IMR-90 (cell line): ENCODE data around the gene CTNNA2. TPM values are rescaled to one million over a fixed set of nuclear protein-coding genes. Genes with fewer than 3 reads are reported as not detected.

Experiments
- ATAC-seq: fragments of 200-7000 bp; cut with Tn5 transposase; 2 replicates; pipeline ENCODE4 v1.9.1; 2020; ENCODE audit warnings: low read depth, mild to moderate bottlenecking, moderate library complexity
- BruUV-seq: library from RNA; stranded (reverse); fragments of 400-500 nt; replicated peaks from 2 replicates; lab custom pipeline; 2021; lab: Mats Ljungman, UMichigan
- CTCF ChIA-PET: fragments of 300-600 bp; formaldehyde crosslinking; extraction: SDS; loops from one replicate; lab custom pipeline; 2021; ENCODE audit warnings: antibody characterized with exemption; lab: Yijun Ruan, JAX
- POLR2A ChIA-PET: fragments of 300-600 bp; sonication (Branson Sonifier 250); formaldehyde crosslinking; loops from one replicate; lab custom pipeline; 2022; ENCODE audit warnings: antibody characterized with exemption; ENCODE audit not compliant: unreplicated experiment; lab: Charles Lee
- DNase-seq: peaks from one replicate; pipeline ENCODE4 v3.0.0; 2013
- H2AFZ ChIP-seq: replicated peaks from 2 replicates; pipeline ENCODE3; 2013; ENCODE audit warnings: low read length, mild to moderate bottlenecking; ENCODE audit not compliant: poor library complexity
- H2AK5ac ChIP-seq: 2 replicates; pipeline ENCODE4 v1.6.1; 2013; ENCODE audit warnings: low read depth, low read length, inconsistent platforms
- H2AK9ac ChIP-seq: replicated peaks from 2 replicates; pipeline ENCODE3; 2013; ENCODE audit warnings: mild to moderate bottlenecking, low read depth, low read length, moderate library complexity; ENCODE audit not compliant: poor library complexity
- H2BK120ac ChIP-seq: 2 replicates; pipeline ENCODE4 v1.6.1; 2013; ENCODE audit warnings: low read depth, low read length, inconsistent platforms
- H2BK15ac ChIP-seq: 3 replicates; pipeline ENCODE4 v1.6.1; 2013; ENCODE audit warnings: low read depth, low read length, inconsistent platforms
- H2BK20ac ChIP-seq: 2 replicates; pipeline ENCODE4 v1.6.1; 2013; ENCODE audit warnings: low read depth, mild to moderate bottlenecking, inconsistent platforms, low read length, moderate library complexity
- H2BK5ac ChIP-seq: 2 replicates; pipeline ENCODE4 v1.6.1; 2013; ENCODE audit warnings: mild to moderate bottlenecking, low read depth, low read length, inconsistent platforms; ENCODE audit not compliant: poor library complexity, severe bottlenecking
- H3K14ac ChIP-seq: replicated peaks from 2 replicates; pipeline ENCODE4 v1.6.1; 2013; ENCODE audit warnings: low read depth, low read length, inconsistent platforms
- H3K18ac ChIP-seq: 2 replicates; pipeline ENCODE4 v1.6.1; 2013; ENCODE audit warnings: low read depth, low read length, control low read depth
- H3K23ac ChIP-seq: 2 replicates; pipeline ENCODE4 v1.6.1; 2013; ENCODE audit warnings: low read depth, low read length, inconsistent platforms
- H3K27ac ChIP-seq: 2 replicates; pipeline ENCODE4 v1.5.1; 2013; ENCODE audit warnings: mild to moderate bottlenecking, control low read depth, low read length; ENCODE audit not compliant: insufficient read depth
- H3K27me3 ChIP-seq: 2 replicates; pipeline ENCODE4 v1.6.1; 2013; ENCODE audit warnings: low read length; ENCODE audit not compliant: control insufficient read depth, insufficient read depth
- H3K36me3 ChIP-seq: 2 replicates; pipeline ENCODE4 v1.6.1; 2013; ENCODE audit warnings: low read length, mixed read lengths; ENCODE audit not compliant: control insufficient read depth, insufficient read depth
- H3K4ac ChIP-seq: 2 replicates; pipeline ENCODE4 v1.6.1; 2013; ENCODE audit warnings: low read depth, low read length, inconsistent platforms
- H3K4me1 ChIP-seq: 2 replicates; pipeline ENCODE4 v1.6.1; 2013; ENCODE audit warnings: low read length, mixed read lengths; ENCODE audit not compliant: control insufficient read depth, insufficient read depth
- H3K4me2 ChIP-seq: 2 replicates; pipeline ENCODE4 v1.6.1; 2013; ENCODE audit warnings: low read depth, mild to moderate bottlenecking, control low read depth, low read length, moderate library complexity
- H3K4me3 ChIP-seq: 2 replicates; pipeline ENCODE4 v1.5.1; 2013; ENCODE audit warnings: low read depth, mild to moderate bottlenecking, control low read depth, low read length, moderate library complexity; ENCODE audit not compliant: insufficient read depth
- H3K56ac ChIP-seq: 2 replicates; pipeline ENCODE4 v1.6.1; 2013; ENCODE audit warnings: low read length, inconsistent platforms; ENCODE audit not compliant: insufficient read depth; ENCODE audit errors: extremely low read depth
- H3K79me1 ChIP-seq, 2 experiments: 2 replicates each; pipeline ENCODE4 v1.6.1; 2013; ENCODE audit warnings: low read length in 2 of 2, inconsistent platforms in 1 of 2, low read depth in 1 of 2
- H3K9ac ChIP-seq: 2 replicates; pipeline ENCODE4 v1.6.1; 2013; ENCODE audit warnings: low read depth, low read length, control low read depth
- H3K9me1 ChIP-seq: 2 replicates; pipeline ENCODE4 v1.6.1; 2013; ENCODE audit warnings: low read length, inconsistent platforms; ENCODE audit not compliant: insufficient read depth
- H3K9me3 ChIP-seq: 2 replicates; pipeline ENCODE4 v1.6.1; 2013; ENCODE audit warnings: low read length; ENCODE audit not compliant: control insufficient read depth, insufficient read depth
- H4K20me1 ChIP-seq: 2 replicates; pipeline ENCODE4 v1.6.1; 2013; ENCODE audit warnings: low read length, inconsistent platforms; ENCODE audit not compliant: insufficient read depth
- H4K5ac ChIP-seq: 2 replicates; pipeline ENCODE4 v1.6.1; 2013; ENCODE audit warnings: mild to moderate bottlenecking, low read depth, low read length, control low read depth
- H4K8ac ChIP-seq, 2 experiments: 2 replicates each; pipeline ENCODE4 v1.6.1; 2013; ENCODE audit warnings: low read depth in 2 of 2, low read length in 2 of 2, control low read depth in 1 of 2, inconsistent platforms in 1 of 2
- H4K91ac ChIP-seq: 2 replicates; pipeline ENCODE4 v1.6.1; 2013; ENCODE audit warnings: low read depth, low read length, inconsistent platforms; ENCODE audit not compliant: insufficient read depth
- BHLHE40 ChIP-seq: fragments of 150-350 bp; IDR thresholded peaks from 2 replicates; pipeline ENCODE4 v1.6.1; 2016; ENCODE audit warnings: mild to moderate bottlenecking, low read depth, low read length
- FOS ChIP-seq: fragments of 150-350 bp; IDR thresholded peaks from 2 replicates; pipeline ENCODE4 v1.6.1; 2016; ENCODE audit warnings: low read depth, low read length
- NFE2L2 ChIP-seq: fragments of 150-350 bp; IDR thresholded peaks from 2 replicates; pipeline ENCODE4 v1.6.1; 2016; ENCODE audit warnings: low read depth, mild to moderate bottlenecking, low read length
- RCOR1 ChIP-seq: IDR thresholded peaks from 2 replicates; pipeline ENCODE4 v1.6.1; 2012; ENCODE audit warnings: mild to moderate bottlenecking, low read length, improper control_type of control experiment; ENCODE audit not compliant: insufficient replicate concordance
- RFX5 ChIP-seq: IDR thresholded peaks from 2 replicates; pipeline ENCODE4 v1.8.0; 2012; ENCODE audit warnings: low read depth, mild to moderate bottlenecking, low read length, moderate library complexity
- SMC3 ChIP-seq: fragments of 150-350 bp; IDR thresholded peaks from 2 replicates; pipeline ENCODE4 v1.6.1; 2016; ENCODE audit warnings: low read depth, mild to moderate bottlenecking, antibody characterized with exemption, low read length, moderate library complexity
- WGBS, 2 experiments: methylation state at CpG; one replicate each; pipeline versions ENCODE4 v1.1.5 to v1.1.7; 2013; ENCODE audit warnings: missing lambda C conversion rate in 2 of 2; ENCODE audit not compliant: insufficient read length in 1 of 2; ENCODE audit errors: extremely low coverage in 2 of 2; 5-methylcytosine and 5-hydroxymethylcytosine counted together
- dilution Hi-C: fragments of 300-500 bp; cut with HindIII; formaldehyde crosslinking; loops from one replicate; pipeline ENCODE4 v1.14.3; 2018; ENCODE audit warnings: low sequenced_read_pairs; ENCODE audit not compliant: unreplicated experiment
- in situ Hi-C: fragments of 300-500 bp; cut with MboI; formaldehyde crosslinking; loops from 3 replicates; pipeline ENCODE4 v1.14.3; 2019; ENCODE audit warnings: low sequenced_read_pairs, inconsistent platforms, mixed read lengths
- intact Hi-C: fragments of 100-400 bp; cut with micrococcal nuclease; formaldehyde crosslinking; loops from 2 replicates; pipeline ENCODE4 v1.10.0; 2022
- polyA plus RNA-seq, 3 experiments: library from polyadenylated mRNA; depleted of rRNA; stranded (reverse); fragments of >200 nt; gene quantifications; 2 replicates each; pipeline ENCODE4 v1.2.3, GENCODE V29; 2012; ENCODE audit warnings: low replicate concordance in 1 of 3
- total RNA-seq: library from RNA; depleted of rRNA; stranded (reverse); fragments of >200 nt; gene quantifications from 2 replicates; pipeline ENCODE4 v1.2.3, GENCODE V29; 2012
- TF ChIP-seq, protein P1 (sequence below): fragments of 150-350 bp; IDR thresholded peaks from 2 replicates; pipeline ENCODE4 v1.6.1; 2017; ENCODE audit warnings: mild to moderate bottlenecking, antibody characterized with exemption, low read length, low read depth
- TF ChIP-seq, protein P2 (sequence below): conservative IDR thresholded peaks from 2 replicates; pipeline ENCODE4 v1.5.1; 2012; ENCODE audit warnings: mild to moderate bottlenecking, low read depth, low read length, improper control_type of control experiment

CTNNA2 gene
- total and polyA plus RNA-seq, 2 of the 4 experiments (the other 2 are of a cell fraction) = not detected

DNA sequence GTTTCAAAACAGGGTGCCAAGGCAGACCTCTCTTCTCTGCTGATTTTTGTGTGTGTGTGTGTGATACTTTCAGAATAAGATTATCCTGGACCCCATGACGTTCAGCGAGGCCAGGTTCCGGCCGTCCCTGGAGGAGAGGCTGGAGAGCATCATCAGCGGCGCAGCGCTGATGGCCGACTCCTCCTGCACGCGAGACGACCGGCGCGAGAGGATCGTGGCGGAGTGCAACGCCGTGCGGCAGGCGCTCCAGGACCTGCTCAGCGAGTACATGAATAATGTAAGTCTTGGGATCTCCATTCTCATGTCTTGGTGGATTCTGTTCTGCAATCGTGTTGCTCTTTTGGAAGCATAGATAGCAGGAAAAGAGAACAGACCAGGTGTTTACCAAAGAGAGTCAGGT lies 396.7 kb downstream of the CTNNA2 start:
- Histone ChIP-seq H3K9me1 (no peaks in the 10 kb centered on the region), H3K56ac (no peak overlapping the region), H4K5ac (no peak overlapping the region), H3K27me3 (no peaks in the 10 kb centered on the region), H3K27ac (no peak overlapping the region), H3K4me2 (no peak overlapping the region), H2BK20ac (no peak overlapping the region), H3K4ac (no peak overlapping the region), H3K4me3 (no peak overlapping the region), H2AK9ac (no peak overlapping the region), H4K8ac (no peak overlapping the region), H3K9ac (no peak overlapping the region), H2BK120ac (no peak overlapping the region), H4K91ac (no peak overlapping the region), H3K9me3 (no peaks in the 10 kb centered on the region), H2AFZ (no peak overlapping the region), H3K4me1 (no peaks in the 10 kb centered on the region), H2AK5ac (no peak overlapping the region), H2BK15ac (no peak overlapping the region), H3K18ac (no peak overlapping the region), H3K23ac (no peak overlapping the region), H2BK5ac (no peak overlapping the region), H3K79me1 (no peaks in the 10 kb centered on the region), H3K36me3 (no peaks in the 10 kb centered on the region), H4K20me1 (no peaks in the 10 kb centered on the region), H3K14ac (no peak overlapping the region)
- intact Hi-C loops = no loop called here
- ChIA-PET POLR2A (no interaction called here), CTCF (interaction anchor here (0.9 kb wide), 1 partner anchor 12 kb away, joined by 5 read pairs; no protein-coding TSS in a partner anchor)
- 86% methylated on average over 5 of the region's 22 CpGs; no CpG with 5 or more reads in 1 of the 2 experiments for WGBS, 2 experiments
- no TSS peak for BruUV-seq
- dilution Hi-C loops = no loop called here
- TF ChIP-seq NFE2L2 (no peak), RCOR1 (no peak), BHLHE40 (no peak), FOS (no peak), RFX5 (no peak), SMC3 (no peak)
- TF ChIP-seq, protein P1, sequence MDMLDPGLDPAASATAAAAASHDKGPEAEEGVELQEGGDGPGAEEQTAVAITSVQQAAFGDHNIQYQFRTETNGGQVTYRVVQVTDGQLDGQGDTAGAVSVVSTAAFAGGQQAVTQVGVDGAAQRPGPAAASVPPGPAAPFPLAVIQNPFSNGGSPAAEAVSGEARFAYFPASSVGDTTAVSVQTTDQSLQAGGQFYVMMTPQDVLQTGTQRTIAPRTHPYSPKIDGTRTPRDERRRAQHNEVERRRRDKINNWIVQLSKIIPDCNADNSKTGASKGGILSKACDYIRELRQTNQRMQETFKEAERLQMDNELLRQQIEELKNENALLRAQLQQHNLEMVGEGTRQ = no peak
- TF ChIP-seq, protein P2, sequence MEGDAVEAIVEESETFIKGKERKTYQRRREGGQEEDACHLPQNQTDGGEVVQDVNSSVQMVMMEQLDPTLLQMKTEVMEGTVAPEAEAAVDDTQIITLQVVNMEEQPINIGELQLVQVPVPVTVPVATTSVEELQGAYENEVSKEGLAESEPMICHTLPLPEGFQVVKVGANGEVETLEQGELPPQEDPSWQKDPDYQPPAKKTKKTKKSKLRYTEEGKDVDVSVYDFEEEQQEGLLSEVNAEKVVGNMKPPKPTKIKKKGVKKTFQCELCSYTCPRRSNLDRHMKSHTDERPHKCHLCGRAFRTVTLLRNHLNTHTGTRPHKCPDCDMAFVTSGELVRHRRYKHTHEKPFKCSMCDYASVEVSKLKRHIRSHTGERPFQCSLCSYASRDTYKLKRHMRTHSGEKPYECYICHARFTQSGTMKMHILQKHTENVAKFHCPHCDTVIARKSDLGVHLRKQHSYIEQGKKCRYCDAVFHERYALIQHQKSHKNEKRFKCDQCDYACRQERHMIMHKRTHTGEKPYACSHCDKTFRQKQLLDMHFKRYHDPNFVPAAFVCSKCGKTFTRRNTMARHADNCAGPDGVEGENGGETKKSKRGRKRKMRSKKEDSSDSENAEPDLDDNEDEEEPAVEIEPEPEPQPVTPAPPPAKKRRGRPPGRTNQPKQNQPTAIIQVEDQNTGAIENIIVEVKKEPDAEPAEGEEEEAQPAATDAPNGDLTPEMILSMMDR = no peak
- DNase-seq (no peak), ATAC-seq (no peak)
- in situ Hi-C loops = no loop called here
